Measurements from ENCODE around the gene PNPLA2.
A peak's percentile ranks its signal among the peaks of the same experiment; 100 is the strongest.

PNPLA2 gene

GRCh38 chr11:772429-773390 is 46.0 kb upstream of the PNPLA2 start:
- H3K56ac ChIP-seq (ENCODE audit: low read length) = no peak overlapping the region
- no peak for DNase-seq
- H3K27ac ChIP-seq (ENCODE audit: low read depth, low read length) = no peak overlapping the region
- H3K4ac ChIP-seq (ENCODE audit: low read depth, low read length) = no peak overlapping the region
- H2BK5ac ChIP-seq (ENCODE audit: low read length) = no peak overlapping the region
- H3K4me2 ChIP-seq (ENCODE audit: low read length) = no peak overlapping the region
- H3K4me1 ChIP-seq (ENCODE audit: control insufficient read depth, low read depth, low read length) = no peaks in the 10 kb centered on the region
- H3K9ac ChIP-seq (ENCODE audit: low read length) = no peak overlapping the region
- no peak overlapping the region for H3K23ac ChIP-seq (ENCODE audit: low read length)
- no peak overlapping the region for H2AK5ac ChIP-seq (ENCODE audit: low read length)
- no peak overlapping the region for H4K8ac ChIP-seq (ENCODE audit: low read depth, low read length)
- peaks cover 2% of the 10 kb centered on the region for H3K36me3 ChIP-seq (ENCODE audit: control insufficient read depth, insufficient read depth, low read length)
- peaks cover 13% of the 10 kb centered on the region for H3K79me1 ChIP-seq (ENCODE audit: low read length)
- no CpG with 5 or more reads among the region's 34 CpGs for WGBS (ENCODE audit: extremely low coverage, insufficient coverage, low lambda C conversion rate)
- H2BK15ac ChIP-seq (replicated peaks; ENCODE audit: low read depth) = no peak overlapping the region
- H3K4me3 ChIP-seq (ENCODE audit: low read length) = no peak overlapping the region
- peaks cover 22% of the 10 kb centered on the region for H3K79me2 ChIP-seq (ENCODE audit: control insufficient read depth, insufficient read depth, low read length)
- no peak overlapping the region for H4K5ac ChIP-seq (ENCODE audit: low read length)
- H2BK120ac ChIP-seq (ENCODE audit: low read depth, low read length) = no peak overlapping the region
- no peak overlapping the region for H3K18ac ChIP-seq (ENCODE audit: low read length)
- H3K27me3 ChIP-seq (ENCODE audit: insufficient read depth, low read length, poor library complexity) = no peaks in the 10 kb centered on the region

DNA sequence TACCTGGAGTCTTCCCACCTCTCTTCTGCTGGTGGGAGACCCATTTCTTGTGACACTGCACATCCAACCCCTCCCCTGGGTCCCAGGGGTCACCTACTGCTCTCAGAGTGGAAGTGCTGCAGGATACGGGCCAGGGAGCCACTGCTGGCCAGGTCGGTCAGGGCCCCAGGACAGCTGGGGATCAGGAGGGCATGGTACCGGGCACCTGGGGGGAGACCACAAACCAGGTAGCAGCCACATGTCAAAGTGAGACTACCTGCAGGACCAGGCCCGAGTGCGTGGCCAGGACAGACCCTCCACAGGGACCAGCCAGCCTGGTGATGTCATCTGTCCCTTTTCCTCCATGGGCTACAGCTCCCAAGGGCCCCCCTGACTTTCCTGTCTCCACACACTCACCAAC is 45.3 kb upstream of the PNPLA2 start:
- H3K4ac ChIP-seq (ENCODE audit: low read depth, low read length) = no peak overlapping the region
- peaks cover 2% of the 10 kb centered on the region for H3K36me3 ChIP-seq (ENCODE audit: control insufficient read depth, insufficient read depth, low read length)
- H3K27ac ChIP-seq (ENCODE audit: low read depth, low read length) = no peak overlapping the region
- H3K23ac ChIP-seq (ENCODE audit: low read length) = no peak overlapping the region
- no peak overlapping the region for H4K8ac ChIP-seq (ENCODE audit: low read depth, low read length)
- no peak overlapping the region for H2BK120ac ChIP-seq (ENCODE audit: low read depth, low read length)
- DNase-seq = no peak
- H3K27me3 ChIP-seq (ENCODE audit: insufficient read depth, low read length, poor library complexity) = no peaks in the 10 kb centered on the region
- WGBS (ENCODE audit: extremely low coverage, insufficient coverage, low lambda C conversion rate) = no CpG with 5 or more reads among the region's 5 CpGs
- no peak overlapping the region for H3K9ac ChIP-seq (ENCODE audit: low read length)
- no peak overlapping the region for H2BK5ac ChIP-seq (ENCODE audit: low read length)
- no peak overlapping the region for H3K4me3 ChIP-seq (ENCODE audit: low read length)
- no peaks in the 10 kb centered on the region for H3K4me1 ChIP-seq (ENCODE audit: control insufficient read depth, low read depth, low read length)
- no peak overlapping the region for H3K56ac ChIP-seq (ENCODE audit: low read length)
- no peak overlapping the region for H4K5ac ChIP-seq (ENCODE audit: low read length)
- no peak overlapping the region for H3K4me2 ChIP-seq (ENCODE audit: low read length)
- H2AK5ac ChIP-seq (ENCODE audit: low read length) = no peak overlapping the region
- no peak overlapping the region for H2BK15ac ChIP-seq (replicated peaks; ENCODE audit: low read depth)
- no peak overlapping the region for H3K18ac ChIP-seq (ENCODE audit: low read length)
- peaks cover 22% of the 10 kb centered on the region for H3K79me2 ChIP-seq (ENCODE audit: control insufficient read depth, insufficient read depth, low read length)
- peaks cover 13% of the 10 kb centered on the region for H3K79me1 ChIP-seq (ENCODE audit: low read length)

GRCh38 chr11:773830-774229 is 44.9 kb upstream of the PNPLA2 start:
- Histone ChIP-seq H3K9ac (ENCODE audit: low read length) (no peak overlapping the region), H3K4me1 (ENCODE audit: control insufficient read depth, low read depth, low read length) (no peaks in the 10 kb centered on the region), H4K8ac (ENCODE audit: low read depth, low read length) (no peak overlapping the region), H3K18ac (ENCODE audit: low read length) (no peak overlapping the region), H3K4ac (ENCODE audit: low read depth, low read length) (no peak overlapping the region), H3K36me3 (ENCODE audit: control insufficient read depth, insufficient read depth, low read length) (peaks cover 2% of the 10 kb centered on the region), H3K56ac (ENCODE audit: low read length) (no peak overlapping the region), H3K4me2 (ENCODE audit: low read length) (no peak overlapping the region), H2BK5ac (ENCODE audit: low read length) (no peak overlapping the region), H3K79me1 (ENCODE audit: low read length) (peaks cover 13% of the 10 kb centered on the region), H3K27me3 (ENCODE audit: insufficient read depth, low read length, poor library complexity) (no peaks in the 10 kb centered on the region), H3K27ac (ENCODE audit: low read depth, low read length) (no peak overlapping the region), H3K23ac (ENCODE audit: low read length) (no peak overlapping the region), H4K5ac (ENCODE audit: low read length) (no peak overlapping the region), H2AK5ac (ENCODE audit: low read length) (no peak overlapping the region), H3K79me2 (ENCODE audit: control insufficient read depth, insufficient read depth, low read length) (peaks cover 22% of the 10 kb centered on the region), H3K4me3 (ENCODE audit: low read length) (no peak overlapping the region), H2BK15ac (replicated peaks; ENCODE audit: low read depth) (no peak overlapping the region), H2BK120ac (ENCODE audit: low read depth, low read length) (no peak overlapping the region)
- no peak for DNase-seq
- WGBS (ENCODE audit: extremely low coverage, insufficient coverage, low lambda C conversion rate) = no CpG with 5 or more reads among the region's 9 CpGs

GRCh38 chr11:774873-775592 is 43.7 kb upstream of the PNPLA2 start:
- WGBS (ENCODE audit: extremely low coverage, insufficient coverage, low lambda C conversion rate) = no CpG with 5 or more reads among the region's 20 CpGs
- Histone ChIP-seq H3K9ac (ENCODE audit: low read length) (no peak overlapping the region), H3K4me2 (ENCODE audit: low read length) (no peak overlapping the region), H3K79me1 (ENCODE audit: low read length) (peaks cover 13% of the 10 kb centered on the region), H4K5ac (ENCODE audit: low read length) (no peak overlapping the region), H2BK15ac (replicated peaks; ENCODE audit: low read depth) (no peak overlapping the region), H3K27me3 (ENCODE audit: insufficient read depth, low read length, poor library complexity) (no peaks in the 10 kb centered on the region), H3K27ac (ENCODE audit: low read depth, low read length) (no peak overlapping the region), H3K4ac (ENCODE audit: low read depth, low read length) (no peak overlapping the region), H3K36me3 (ENCODE audit: control insufficient read depth, insufficient read depth, low read length) (peaks cover 2% of the 10 kb centered on the region), H3K56ac (ENCODE audit: low read length) (peak overlapping the region; percentile 8), H2AK5ac (ENCODE audit: low read length) (no peak overlapping the region), H3K23ac (ENCODE audit: low read length) (no peak overlapping the region), H3K4me3 (ENCODE audit: low read length) (no peak overlapping the region), H2BK5ac (ENCODE audit: low read length) (no peak overlapping the region), H3K79me2 (ENCODE audit: control insufficient read depth, insufficient read depth, low read length) (peaks cover 22% of the 10 kb centered on the region), H2BK120ac (ENCODE audit: low read depth, low read length) (no peak overlapping the region), H3K18ac (ENCODE audit: low read length) (no peak overlapping the region), H3K4me1 (ENCODE audit: control insufficient read depth, low read depth, low read length) (no peaks in the 10 kb centered on the region), H4K8ac (ENCODE audit: low read depth, low read length) (no peak overlapping the region)
- DNase-seq = no peak

DNA sequence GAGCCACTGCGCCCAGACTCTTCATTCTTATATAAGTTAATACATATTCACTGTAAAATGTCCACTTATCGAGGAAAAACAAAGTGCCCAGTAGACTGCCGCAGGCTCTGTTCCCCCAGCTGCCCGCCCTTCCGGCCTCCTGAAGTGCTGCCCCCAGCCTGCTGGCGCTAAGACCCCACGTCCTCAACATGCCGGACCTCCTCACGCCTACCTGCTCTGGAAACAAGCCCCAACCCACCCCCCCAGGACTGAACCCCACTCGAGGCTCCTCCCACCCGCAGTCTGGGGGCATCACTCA is 42.5 kb upstream of the PNPLA2 start:
- no CpG with 5 or more reads among the region's 11 CpGs for WGBS (ENCODE audit: extremely low coverage, insufficient coverage, low lambda C conversion rate)
- Histone ChIP-seq H2AK5ac (ENCODE audit: low read length) (no peak overlapping the region), H2BK5ac (ENCODE audit: low read length) (no peak overlapping the region), H3K4ac (ENCODE audit: low read depth, low read length) (no peak overlapping the region), H3K56ac (ENCODE audit: low read length) (peak overlapping the region; percentile 92), H3K36me3 (ENCODE audit: control insufficient read depth, insufficient read depth, low read length) (no peaks in the 10 kb centered on the region), H3K79me1 (ENCODE audit: low read length) (peaks cover 13% of the 10 kb centered on the region), H3K9ac (ENCODE audit: low read length) (peak overlapping the region; percentile 91), H3K4me1 (ENCODE audit: control insufficient read depth, low read depth, low read length) (no peaks in the 10 kb centered on the region), H4K8ac (ENCODE audit: low read depth, low read length) (no peak overlapping the region), H2BK120ac (ENCODE audit: low read depth, low read length) (no peak overlapping the region), H3K4me2 (ENCODE audit: low read length) (peak overlapping the region; percentile 74), H3K23ac (ENCODE audit: low read length) (no peak overlapping the region), H2BK15ac (replicated peaks; ENCODE audit: low read depth) (no peak overlapping the region), H3K79me2 (ENCODE audit: control insufficient read depth, insufficient read depth, low read length) (peaks cover 22% of the 10 kb centered on the region), H4K5ac (ENCODE audit: low read length) (no peak overlapping the region), H3K4me3 (ENCODE audit: low read length) (peak overlapping the region; percentile 71), H3K27me3 (ENCODE audit: insufficient read depth, low read length, poor library complexity) (no peaks in the 10 kb centered on the region), H3K27ac (ENCODE audit: low read depth, low read length) (no peak overlapping the region), H3K18ac (ENCODE audit: low read length) (no peak overlapping the region)
- no peak for DNase-seq
